Sigmoid colon (tissue), 7 donors: Measurements from ENCODE around the gene TMTC1. TPM values are rescaled to one million over a fixed set of nuclear protein-coding genes. Genes with fewer than 3 reads are reported as not detected.

Experiments used
- DNase-seq: peaks from one replicate; pipeline ENCODE4 v3.0.0-alpha.2; 2019
- H3K27ac ChIP-seq, 4 donors: fragments of 200-600 bp; sonication (generic); one replicate each; pipeline ENCODE4 v1.5.1; 2016 to 2019; ENCODE audit warnings: mild to moderate bottlenecking in 1 of 4
- H3K27me3 ChIP-seq, 3 donors: fragments of 200-600 bp; sonication (generic); one replicate each; pipeline ENCODE4 v1.5.1; 2019; ENCODE audit warnings: mild to moderate bottlenecking in 1 of 3
- H3K36me3 ChIP-seq, 4 donors: fragments of 200-600 bp; sonication (generic); one replicate each; pipeline ENCODE4 v1.5.1; 2016 to 2019
- H3K4me1 ChIP-seq, 4 donors: fragments of 200-600 bp; sonication (generic); one replicate each; pipeline ENCODE4 v1.5.1; 2017 to 2019
- H3K4me3 ChIP-seq, 4 donors: fragments of 200-600 bp; sonication (generic); one replicate each; pipeline ENCODE4 v1.5.1; 2017 to 2019; ENCODE audit warnings: mild to moderate bottlenecking in 2 of 4, moderate library complexity in 1 of 4
- H3K9me3 ChIP-seq, 4 donors: fragments of 200-600 bp in 3 of 4; sonication (generic) in 3 of 4; one replicate each; pipeline versions ENCODE4 v1.5.1 to v1.6.1; 2013 to 2019
- EP300 ChIP-seq, 4 donors: sonication (generic); formaldehyde crosslinking; IDR thresholded peaks; one replicate each; pipeline ENCODE4 v1.6.1; 2017; ENCODE audit warnings: antibody characterized with exemption in 4 of 4
- POLR2A ChIP-seq, 2 donors: fragments of 450-650 bp; IDR thresholded peaks; one replicate each; pipeline ENCODE4 v1.6.1; 2016; ENCODE audit warnings: antibody characterized with exemption in 2 of 2, mild to moderate bottlenecking in 2 of 2, moderate library complexity in 2 of 2
- POLR2AphosphoS5 ChIP-seq, 4 donors: sonication (generic); formaldehyde crosslinking; IDR thresholded peaks; one replicate each; pipeline ENCODE4 v1.6.1; 2017; ENCODE audit warnings: antibody characterized with exemption in 4 of 4
- WGBS, 2 donors: extraction: QIAGEN DNeasy Blood & Tissue Kit; methylation state at CpG; one replicate each; pipeline ENCODE4 v1.1.7; 2013; 5-methylcytosine and 5-hydroxymethylcytosine counted together
- intact Hi-C: fragments of 100-400 bp; cut with DNase I; formaldehyde crosslinking; loops from one replicate; pipeline ENCODE4 v1.15.1; 2023
- polyA plus RNA-seq, 3 donors: library from polyadenylated mRNA; stranded (reverse); fragments of 200-250 nt; gene quantifications; one replicate each; pipeline ENCODE4 v1.2.3, GENCODE V29; 2013
- total RNA-seq, 4 donors: library from RNA; depleted of rRNA; stranded (reverse); fragments of >200 nt; gene quantifications; one replicate each; pipeline ENCODE4 v1.1.0, GENCODE V29; 2016
- TF ChIP-seq, protein P1 (sequence below), 4 experiments: fragments of 450-650 bp in 3 of 4; fragments of 200-600 bp in 1 of 4; IDR thresholded peaks; one replicate each; pipeline ENCODE4 v1.5.1; 2016 to 2019; ENCODE audit warnings: antibody characterized with exemption in 4 of 4, mild to moderate bottlenecking in 3 of 4, moderate library complexity in 2 of 4
- donor health status: healthy with polysubstance abuse.
- donor health status: Bipolar disorder and iron deficiency.
- donor health status: healthy.

Gene TMTC1
- total and polyA plus RNA-seq, 7 donors = 0.46 to 77.5 (median 61.5) TPM

DNA sequence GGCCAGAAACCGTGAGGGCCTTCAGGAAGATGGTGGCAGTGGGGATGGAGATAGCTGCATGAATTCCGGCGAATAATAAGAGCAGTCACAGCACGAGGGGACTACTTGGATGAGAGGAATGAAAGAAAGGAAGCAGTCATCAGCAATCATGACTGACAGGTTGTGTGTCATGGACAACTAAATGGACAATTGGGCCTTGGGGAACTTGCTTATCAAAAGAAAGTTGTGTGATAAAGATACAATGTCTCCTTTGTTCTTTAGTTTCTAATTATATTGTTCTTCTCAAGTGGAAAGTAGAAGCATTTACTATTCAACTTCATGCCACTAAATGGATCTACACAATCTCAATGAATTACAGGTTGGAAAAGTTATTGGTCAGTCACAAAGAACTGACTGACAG lies 130.5 kb downstream of the TMTC1 start:
- no peak for TF ChIP-seq POLR2AphosphoS5 (IDR thresholded peaks at IDR 0.05)
- TF ChIP-seq, protein P1, sequence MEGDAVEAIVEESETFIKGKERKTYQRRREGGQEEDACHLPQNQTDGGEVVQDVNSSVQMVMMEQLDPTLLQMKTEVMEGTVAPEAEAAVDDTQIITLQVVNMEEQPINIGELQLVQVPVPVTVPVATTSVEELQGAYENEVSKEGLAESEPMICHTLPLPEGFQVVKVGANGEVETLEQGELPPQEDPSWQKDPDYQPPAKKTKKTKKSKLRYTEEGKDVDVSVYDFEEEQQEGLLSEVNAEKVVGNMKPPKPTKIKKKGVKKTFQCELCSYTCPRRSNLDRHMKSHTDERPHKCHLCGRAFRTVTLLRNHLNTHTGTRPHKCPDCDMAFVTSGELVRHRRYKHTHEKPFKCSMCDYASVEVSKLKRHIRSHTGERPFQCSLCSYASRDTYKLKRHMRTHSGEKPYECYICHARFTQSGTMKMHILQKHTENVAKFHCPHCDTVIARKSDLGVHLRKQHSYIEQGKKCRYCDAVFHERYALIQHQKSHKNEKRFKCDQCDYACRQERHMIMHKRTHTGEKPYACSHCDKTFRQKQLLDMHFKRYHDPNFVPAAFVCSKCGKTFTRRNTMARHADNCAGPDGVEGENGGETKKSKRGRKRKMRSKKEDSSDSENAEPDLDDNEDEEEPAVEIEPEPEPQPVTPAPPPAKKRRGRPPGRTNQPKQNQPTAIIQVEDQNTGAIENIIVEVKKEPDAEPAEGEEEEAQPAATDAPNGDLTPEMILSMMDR (IDR thresholded peaks at IDR 0.05) = no peak
- no peak for TF ChIP-seq EP300 (IDR thresholded peaks at IDR 0.05)
- no peak for TF ChIP-seq POLR2A (IDR thresholded peaks at IDR 0.05)
- intact Hi-C loops = no loop called here
- peaks cover 0 to 21% (median 2%) of the 10 kb centered on the region in 4 donors for H3K4me1 ChIP-seq
- no peaks in the 10 kb centered on the region for H3K9me3 ChIP-seq
- H3K36me3 ChIP-seq = peaks cover 0 to 5% (median 0%) of the 10 kb centered on the region in 4 donors
- whole genome bisulfite sequencing, 2 donors = 79 to 91% methylated on average over 4 of the region's 4 CpGs
- DNase-seq = no peak
- H3K4me3 ChIP-seq = no peak overlapping the region
- no peak overlapping the region for H3K27ac ChIP-seq
- no peaks in the 10 kb centered on the region for H3K27me3 ChIP-seq

DNA sequence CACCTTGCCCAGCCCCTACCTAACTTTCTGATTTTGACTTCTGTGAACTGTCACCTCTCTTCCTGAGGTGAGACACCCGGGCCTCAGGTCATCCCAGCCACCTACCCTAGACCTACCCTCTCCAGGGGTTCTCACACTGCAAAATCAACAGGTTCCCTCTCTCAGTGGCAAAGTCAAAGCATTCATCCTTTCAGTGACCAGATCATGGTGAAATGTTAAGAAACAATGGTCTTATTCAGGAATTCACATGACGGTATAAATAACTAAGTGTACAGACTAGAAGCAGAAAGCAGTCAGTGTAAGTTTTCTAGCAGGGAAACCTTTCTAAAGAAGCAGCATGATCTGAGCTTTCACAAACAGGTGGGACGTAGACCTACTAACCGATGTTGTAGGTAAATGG lies 133.4 kb downstream of the TMTC1 start:
- peaks cover 0 to 5% (median 0%) of the 10 kb centered on the region in 4 donors for H3K36me3 ChIP-seq
- no peaks in the 10 kb centered on the region for H3K27me3 ChIP-seq
- TF ChIP-seq EP300 (IDR thresholded peaks at IDR 0.05) (no peak), POLR2AphosphoS5 (IDR thresholded peaks at IDR 0.05) (no peak), POLR2A (IDR thresholded peaks at IDR 0.05) (no peak)
- TF ChIP-seq, protein P1 (IDR thresholded peaks at IDR 0.05) = no peak
- peaks cover 0 to 5% (median 0%) of the 10 kb centered on the region in 4 donors for H3K4me1 ChIP-seq
- H3K4me3 ChIP-seq = no peak overlapping the region
- no peak for DNase-seq
- no peak overlapping the region for H3K27ac ChIP-seq
- intact Hi-C loops = no loop called here
- H3K9me3 ChIP-seq = no peaks in the 10 kb centered on the region
- 87 to 90% methylated on average over 4 of the region's 4 CpGs for WGBS, 2 donors

DNA sequence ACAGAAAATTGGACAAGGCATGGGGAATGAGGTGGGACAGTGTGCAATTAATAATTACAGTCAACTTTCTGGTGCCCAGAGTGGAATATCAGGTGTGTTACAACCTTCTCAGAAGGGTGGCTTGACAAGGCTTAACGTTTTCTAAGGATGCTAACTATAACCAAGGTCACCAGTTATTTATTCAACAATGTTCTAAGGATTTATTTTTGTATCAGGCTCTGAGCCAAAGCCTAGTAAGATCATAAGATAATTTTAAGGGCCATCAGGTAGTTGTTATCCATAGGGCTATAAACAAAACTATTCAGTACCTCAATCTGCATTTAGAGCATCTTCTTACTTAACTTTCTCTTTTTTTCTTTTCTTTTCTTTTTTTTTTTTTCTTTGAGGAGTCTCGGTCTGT lies 134.0 kb downstream of the TMTC1 start:
- intact Hi-C loops = no loop called here
- Histone ChIP-seq H3K27ac (no peak overlapping the region), H3K36me3 (peaks cover 0 to 5% (median 0%) of the 10 kb centered on the region in 4 donors), H3K9me3 (no peaks in the 10 kb centered on the region), H3K27me3 (no peaks in the 10 kb centered on the region), H3K4me1 (peaks cover 0 to 5% (median 0%) of the 10 kb centered on the region in 4 donors), H3K4me3 (no peak overlapping the region)
- WGBS, 2 donors = 56 to 63% methylated on average over 2 of the region's 2 CpGs
- no peak for DNase-seq
- TF ChIP-seq, protein P1 (IDR thresholded peaks at IDR 0.05) = no peak
- no peak for TF ChIP-seq EP300 (IDR thresholded peaks at IDR 0.05)
- TF ChIP-seq POLR2AphosphoS5 (IDR thresholded peaks at IDR 0.05) = no peak
- TF ChIP-seq POLR2A (IDR thresholded peaks at IDR 0.05) = no peak

DNA sequence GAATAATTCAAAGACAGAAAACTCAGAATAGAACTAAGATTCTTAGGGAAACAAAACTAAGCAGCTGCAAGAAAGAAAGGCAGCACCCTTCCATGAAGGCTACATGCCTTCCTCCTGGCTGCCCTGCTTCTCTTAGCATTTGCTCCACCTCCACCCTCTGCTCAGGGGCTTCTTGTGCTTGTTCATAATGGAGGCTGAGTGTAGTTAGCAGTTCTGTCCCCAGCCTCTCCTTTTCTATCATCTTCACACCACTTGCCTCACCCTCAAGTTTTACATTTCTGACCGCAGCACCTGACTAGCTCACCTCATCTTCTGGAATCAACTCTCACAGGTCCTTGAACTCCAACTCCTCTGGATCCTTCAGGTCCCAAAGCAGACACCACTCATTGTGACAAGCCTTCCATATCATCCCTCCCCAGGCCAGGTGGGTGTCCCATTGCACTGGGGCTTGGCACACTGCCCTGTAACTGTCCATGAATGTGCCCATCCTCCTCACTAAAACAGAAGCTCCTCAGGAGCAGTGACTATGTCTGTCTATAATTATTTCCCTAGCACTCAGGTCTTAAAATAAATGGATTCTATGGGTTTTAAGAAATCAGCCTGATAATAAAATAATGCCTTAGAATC lies 139.1 kb downstream of the TMTC1 start:
- DNase-seq = no peak
- WGBS, 2 donors = 77 to 96% methylated on average over 1 of the region's 1 CpG
- Histone ChIP-seq H3K4me1 (peaks cover 0 to 17% (median 13%) of the 10 kb centered on the region in 4 donors), H3K4me3 (no peak overlapping the region), H3K27ac (no peak overlapping the region), H3K9me3 (no peaks in the 10 kb centered on the region), H3K36me3 (no peaks in the 10 kb centered on the region), H3K27me3 (no peaks in the 10 kb centered on the region)
- intact Hi-C loops = no loop called here
- TF ChIP-seq, protein P1 (IDR thresholded peaks at IDR 0.05) = no peak
- TF ChIP-seq EP300 (IDR thresholded peaks at IDR 0.05) (no peak), POLR2A (IDR thresholded peaks at IDR 0.05) (no peak)
